Measurements from ENCODE around the gene LGALS16. TPM values are rescaled to one million over a fixed set of nuclear protein-coding genes. Genes with fewer than 3 reads are reported as not detected.

LGALS16 gene
- total RNA-seq, 1 experiment from 2014 or later = not detected

DNA sequence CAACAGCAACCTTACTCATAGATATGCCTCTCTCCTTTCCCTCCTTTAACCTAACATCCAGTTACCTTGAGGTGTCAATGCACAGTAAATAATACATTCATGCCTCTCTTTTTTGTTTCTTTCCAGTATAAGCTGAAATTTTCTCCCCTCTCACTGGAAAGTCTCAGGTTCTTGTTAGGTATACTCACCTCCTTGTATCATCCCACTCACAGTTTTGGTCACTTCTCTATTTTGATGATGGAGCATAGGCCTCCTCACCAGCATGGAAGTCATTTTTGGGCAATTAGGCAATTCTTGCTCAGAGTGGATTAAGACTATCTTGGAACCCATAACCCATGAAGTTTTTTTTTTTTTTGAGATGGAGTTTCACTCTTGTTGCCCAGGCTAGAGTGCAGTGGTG lies 42.8 kb downstream of the LGALS16 start:
- Histone ChIP-seq H2BK12ac (ENCODE audit: insufficient read length, low read depth, low read length) (no peak overlapping the region), H2BK120ac (ENCODE audit: low read depth, low read length, poor library complexity, severe bottlenecking) (no peak overlapping the region), H2BK15ac (ENCODE audit: low read depth, low read length) (no peak overlapping the region), H2AFZ (ENCODE audit: low read length) (no peak overlapping the region), H3K4me2 (ENCODE audit: insufficient read depth, insufficient read length, low read length) (no peak overlapping the region), H3K79me2 (ENCODE audit: insufficient read depth, low read length) (no peaks in the 10 kb centered on the region), H3K23ac (ENCODE audit: insufficient read length, low read depth, low read length) (no peak overlapping the region), H3K9ac (ENCODE audit: extremely low read depth, insufficient read length, low read length) (no peak overlapping the region), H3K79me1 (ENCODE audit: insufficient read depth, low read depth, low read length, poor library complexity, severe bottlenecking) (no peaks in the 10 kb centered on the region), H3K9me3 (ENCODE audit: control insufficient read depth, low read depth, low read length) (no peaks in the 10 kb centered on the region), H4K20me1 (ENCODE audit: control insufficient read depth, insufficient read depth, insufficient read length) (no peaks in the 10 kb centered on the region), H2BK20ac (ENCODE audit: low read depth, low read length, poor library complexity, severe bottlenecking) (no peak overlapping the region), H4K91ac (ENCODE audit: insufficient read length, low read depth, low read length) (no peak overlapping the region), H3K27me3 (ENCODE audit: insufficient read depth, low read length) (no peaks in the 10 kb centered on the region), H3K56ac (ENCODE audit: insufficient read length, low read depth, low read length) (no peak overlapping the region), H3K27ac (ENCODE audit: insufficient read length, low read depth, low read length) (no peak overlapping the region), H2BK5ac (ENCODE audit: insufficient read length, low read length) (no peak overlapping the region), H3T11ph (ENCODE audit: low read length) (no peak overlapping the region), H4K8ac (replicated peaks; ENCODE audit: insufficient read length, low read depth, low read length) (no peak overlapping the region), H3K23me2 (ENCODE audit: insufficient read length, low read depth, low read length, poor library complexity, severe bottlenecking) (no peaks in the 10 kb centered on the region), H3K14ac (ENCODE audit: insufficient read depth, low read length) (no peak overlapping the region), H4K5ac (ENCODE audit: insufficient read length, low read depth, low read length) (no peak overlapping the region), H3K4me1 (ENCODE audit: insufficient read depth, low read length) (no peaks in the 10 kb centered on the region), H2AK5ac (ENCODE audit: insufficient read length, low read length) (no peak overlapping the region), H3K4ac (ENCODE audit: low read depth, low read length) (no peak overlapping the region), H3K18ac (ENCODE audit: insufficient read length, low read depth, low read length) (no peak overlapping the region)
- no peak for DNase-seq
- no peaks in the 10 kb centered on the region for H3K36me3 Mint-ChIP-seq (ENCODE audit: insufficient read depth in 1 of 3, low read depth in 3 of 3)
- no peak overlapping the region for H3K4me3 Mint-ChIP-seq
- no peaks in the 10 kb centered on the region for H3K9me3 Mint-ChIP-seq
- TF ChIP-seq, protein P1, sequence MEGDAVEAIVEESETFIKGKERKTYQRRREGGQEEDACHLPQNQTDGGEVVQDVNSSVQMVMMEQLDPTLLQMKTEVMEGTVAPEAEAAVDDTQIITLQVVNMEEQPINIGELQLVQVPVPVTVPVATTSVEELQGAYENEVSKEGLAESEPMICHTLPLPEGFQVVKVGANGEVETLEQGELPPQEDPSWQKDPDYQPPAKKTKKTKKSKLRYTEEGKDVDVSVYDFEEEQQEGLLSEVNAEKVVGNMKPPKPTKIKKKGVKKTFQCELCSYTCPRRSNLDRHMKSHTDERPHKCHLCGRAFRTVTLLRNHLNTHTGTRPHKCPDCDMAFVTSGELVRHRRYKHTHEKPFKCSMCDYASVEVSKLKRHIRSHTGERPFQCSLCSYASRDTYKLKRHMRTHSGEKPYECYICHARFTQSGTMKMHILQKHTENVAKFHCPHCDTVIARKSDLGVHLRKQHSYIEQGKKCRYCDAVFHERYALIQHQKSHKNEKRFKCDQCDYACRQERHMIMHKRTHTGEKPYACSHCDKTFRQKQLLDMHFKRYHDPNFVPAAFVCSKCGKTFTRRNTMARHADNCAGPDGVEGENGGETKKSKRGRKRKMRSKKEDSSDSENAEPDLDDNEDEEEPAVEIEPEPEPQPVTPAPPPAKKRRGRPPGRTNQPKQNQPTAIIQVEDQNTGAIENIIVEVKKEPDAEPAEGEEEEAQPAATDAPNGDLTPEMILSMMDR (conservative IDR thresholded peaks at IDR 0.05) = no peak
- H3K27ac Mint-ChIP-seq = no peak overlapping the region
- H3K27me3 Mint-ChIP-seq (ENCODE audit: low read depth) = no peaks in the 10 kb centered on the region; the same call in 1 of the 2 replicates
- H3K4me1 Mint-ChIP-seq = peaks cover 4 to 5% of the 10 kb centered on the region in 2 experiments; a peak in 1 of 4 replicates

Data from H9 (cell line).